SH-SY5Y (cell line): ENCODE results near the gene ITGAX.

Experiments used
- GATA2 ChIP-seq: IDR thresholded peaks from 2 replicates; pipeline ENCODE4 v1.6.1; 2011; ENCODE audit warnings: mild to moderate bottlenecking, low read depth, low read length
- GATA3 ChIP-seq: IDR thresholded peaks from 2 replicates; pipeline ENCODE4 v1.6.1; 2011; ENCODE audit warnings: low read depth, mild to moderate bottlenecking, low read length, moderate library complexity

GRCh38 chr16:31347445-31347844 lies 7.5 kb upstream of the ITGAX start:
- TF ChIP-seq GATA2 (no peak), GATA3 (no peak)
